ENCODE data around the gene IL1B.

DNA sequence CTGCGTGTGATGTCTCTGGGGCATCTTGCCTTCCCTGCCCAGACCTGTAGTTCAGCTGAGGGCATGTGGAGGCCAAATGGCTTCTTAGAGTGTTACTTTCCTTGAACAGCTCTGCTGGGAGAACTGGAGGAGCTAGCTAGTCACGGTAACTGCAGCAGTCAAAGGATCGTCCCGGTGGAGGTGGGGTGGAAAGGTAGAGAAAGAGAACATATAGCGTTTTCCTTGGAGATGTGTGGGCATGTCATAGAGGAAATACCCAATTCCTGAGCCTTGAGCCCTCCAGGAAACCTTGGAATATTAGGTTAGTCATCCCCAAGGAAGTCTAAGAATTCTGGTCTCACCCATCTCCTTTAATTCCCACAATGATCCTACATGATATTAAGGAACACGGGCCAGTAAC, 40.8 kb upstream of the IL1B start:
- TF ChIP-seq, protein P1, sequence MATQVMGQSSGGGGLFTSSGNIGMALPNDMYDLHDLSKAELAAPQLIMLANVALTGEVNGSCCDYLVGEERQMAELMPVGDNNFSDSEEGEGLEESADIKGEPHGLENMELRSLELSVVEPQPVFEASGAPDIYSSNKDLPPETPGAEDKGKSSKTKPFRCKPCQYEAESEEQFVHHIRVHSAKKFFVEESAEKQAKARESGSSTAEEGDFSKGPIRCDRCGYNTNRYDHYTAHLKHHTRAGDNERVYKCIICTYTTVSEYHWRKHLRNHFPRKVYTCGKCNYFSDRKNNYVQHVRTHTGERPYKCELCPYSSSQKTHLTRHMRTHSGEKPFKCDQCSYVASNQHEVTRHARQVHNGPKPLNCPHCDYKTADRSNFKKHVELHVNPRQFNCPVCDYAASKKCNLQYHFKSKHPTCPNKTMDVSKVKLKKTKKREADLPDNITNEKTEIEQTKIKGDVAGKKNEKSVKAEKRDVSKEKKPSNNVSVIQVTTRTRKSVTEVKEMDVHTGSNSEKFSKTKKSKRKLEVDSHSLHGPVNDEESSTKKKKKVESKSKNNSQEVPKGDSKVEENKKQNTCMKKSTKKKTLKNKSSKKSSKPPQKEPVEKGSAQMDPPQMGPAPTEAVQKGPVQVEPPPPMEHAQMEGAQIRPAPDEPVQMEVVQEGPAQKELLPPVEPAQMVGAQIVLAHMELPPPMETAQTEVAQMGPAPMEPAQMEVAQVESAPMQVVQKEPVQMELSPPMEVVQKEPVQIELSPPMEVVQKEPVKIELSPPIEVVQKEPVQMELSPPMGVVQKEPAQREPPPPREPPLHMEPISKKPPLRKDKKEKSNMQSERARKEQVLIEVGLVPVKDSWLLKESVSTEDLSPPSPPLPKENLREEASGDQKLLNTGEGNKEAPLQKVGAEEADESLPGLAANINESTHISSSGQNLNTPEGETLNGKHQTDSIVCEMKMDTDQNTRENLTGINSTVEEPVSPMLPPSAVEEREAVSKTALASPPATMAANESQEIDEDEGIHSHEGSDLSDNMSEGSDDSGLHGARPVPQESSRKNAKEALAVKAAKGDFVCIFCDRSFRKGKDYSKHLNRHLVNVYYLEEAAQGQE (IDR thresholded peaks at IDR 0.05; ENCODE audit: insufficient read depth in 1 of 2, low read depth in 2 of 2, low read length in 1 of 2): no peak
- no peak for TF ChIP-seq CTCF (IDR thresholded peaks at IDR 0.05)
- TF ChIP-seq SIN3A (IDR thresholded peaks at IDR 0.05; ENCODE audit: borderline replicate concordance, insufficient read depth, low read depth, low read length): no peak
- no peak for TF ChIP-seq POLR2AphosphoS5 (IDR thresholded peaks at IDR 0.05; ENCODE audit: low read depth, low read length)
- no peak for TF ChIP-seq TCF7L2 (IDR thresholded peaks at IDR 0.05; ENCODE audit: low read depth, low read length)
